Stomach (tissue), 9 donors: Measurements from ENCODE around the gene RTP2. TPM values are rescaled to one million over a fixed set of nuclear protein-coding genes. Genes with fewer than 3 reads are reported as not detected.

Source experiments
- DNase-seq, 2 donors: peaks; one replicate each; pipeline versions ENCODE4 v3.0.0 to v3.0.0-alpha.2; 2013 to 2019
- H3K27ac ChIP-seq, 5 donors: fragments of 200-600 bp in 4 of 5; sonication (generic) in 4 of 5; one replicate each; pipeline ENCODE4 v1.5.1; 2013 to 2019; ENCODE audit warnings: mild to moderate bottlenecking in 1 of 5, moderate library complexity in 1 of 5
- H3K27me3 ChIP-seq, 3 donors: fragments of 200-600 bp; sonication (generic); one replicate each; pipeline ENCODE4 v1.5.1; 2017 to 2019; ENCODE audit warnings: mixed run types in 1 of 3
- H3K36me3 ChIP-seq, 4 donors: fragments of 200-600 bp; sonication (generic); 1 replicate in 3 of 4; 2 replicates in 1 of 4; pipeline ENCODE4 v1.5.1; 2016 to 2019
- H3K4me1 ChIP-seq, 4 donors: fragments of 200-600 bp; sonication (generic); one replicate each; pipeline ENCODE4 v1.5.1; 2016 to 2019
- H3K4me3 ChIP-seq, 4 donors: fragments of 200-600 bp; sonication (generic) in 3 of 4; one replicate each; pipeline ENCODE4 v1.5.1; 2016 to 2019; ENCODE audit warnings: mild to moderate bottlenecking in 1 of 4
- H3K9me3 ChIP-seq, 4 donors: fragments of 200-600 bp; sonication (generic); one replicate each; pipeline ENCODE4 v1.5.1; 2016 to 2019
- EP300 ChIP-seq: sonication (generic); formaldehyde crosslinking; IDR thresholded peaks from one replicate; pipeline ENCODE4 v1.6.1; 2017; ENCODE audit warnings: antibody characterized with exemption
- POLR2A ChIP-seq, 4 donors: fragments of 450-650 bp; IDR thresholded peaks; one replicate each; pipeline ENCODE4 v1.6.1; 2016; ENCODE audit warnings: antibody characterized with exemption in 4 of 4, control low read depth in 2 of 4, mild to moderate bottlenecking in 1 of 4, moderate library complexity in 1 of 4
- POLR2AphosphoS5 ChIP-seq, 3 donors: sonication (generic); formaldehyde crosslinking; IDR thresholded peaks; one replicate each; pipeline ENCODE4 v1.6.1; 2016; ENCODE audit warnings: antibody characterized with exemption in 3 of 3
- WGBS, 5 donors: extraction: QIAGEN DNeasy Blood & Tissue Kit in 3 of 5; methylation state at CpG; one replicate each; pipeline versions ENCODE4 v1.1.5 to v1.1.7; 2013 to 2018; 5-methylcytosine and 5-hydroxymethylcytosine counted together
- intact Hi-C: fragments of 100-400 bp; cut with DNase I; formaldehyde crosslinking; loops from one replicate; pipeline ENCODE4 v1.15.1; 2023; ENCODE audit warnings: low total_unique reads
- polyA plus RNA-seq, 3 donors: library from polyadenylated mRNA; stranded (reverse); fragments of 200-250 nt; gene quantifications; one replicate each; pipeline ENCODE4 v1.2.3, GENCODE V29; 2013
- total RNA-seq, 5 donors: library from RNA; depleted of rRNA; stranded (reverse); fragments of >200 nt; gene quantifications; one replicate each; pipeline versions ENCODE4 v1.1.0 to v1.2.3, GENCODE V29; 2014 to 2016
- TF ChIP-seq, protein P1 (sequence below), 7 experiments: fragments of 450-650 bp in 4 of 7; fragments of 200-600 bp in 3 of 7; sonication (generic) in 3 of 7; IDR thresholded peaks; one replicate each; pipeline ENCODE4 v1.5.1; 2016 to 2019; ENCODE audit warnings: antibody characterized with exemption in 7 of 7, control low read depth in 2 of 7, mild to moderate bottlenecking in 1 of 7
- donor health status: healthy with polysubstance abuse.
- donor health status: Bipolar disorder and iron deficiency.
- donor health status: healthy.

Gene RTP2
- total and polyA plus RNA-seq, 8 donors = not detected

DNA sequence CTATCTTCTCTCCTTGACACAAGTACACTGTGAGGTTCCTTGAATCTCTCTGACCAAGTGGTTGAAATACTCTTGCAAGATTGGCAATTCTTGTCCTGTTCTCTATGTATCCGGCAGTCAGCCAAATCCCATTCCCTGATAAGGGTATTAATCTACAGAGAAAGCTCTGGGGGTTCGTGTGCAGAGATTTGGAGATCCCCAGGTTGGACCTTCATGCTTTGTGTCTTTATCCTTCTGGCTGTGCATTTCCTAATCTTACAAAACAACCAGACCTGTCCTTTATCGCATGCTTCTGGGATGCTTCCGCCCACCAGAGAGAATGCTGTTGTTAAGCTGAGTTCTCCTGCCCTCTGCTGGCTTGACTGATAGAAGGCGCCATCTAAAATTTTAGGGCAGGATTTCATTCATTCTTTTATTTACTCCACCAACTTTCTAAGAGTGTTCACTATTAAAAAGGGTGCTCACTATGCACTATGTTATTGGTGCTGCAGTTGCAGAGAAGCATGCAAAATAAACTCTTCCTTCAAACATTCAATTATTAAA lies 23.6 kb downstream of the RTP2 start:
- intact Hi-C loops = loop anchor here (10.0 kb wide), 2 partner anchors 64 to 454 kb away; no protein-coding TSS in a partner anchor
- DNase-seq = peak; percentile 37 to 76
- no peak overlapping the region for H3K27ac ChIP-seq
- TF ChIP-seq, protein P1, sequence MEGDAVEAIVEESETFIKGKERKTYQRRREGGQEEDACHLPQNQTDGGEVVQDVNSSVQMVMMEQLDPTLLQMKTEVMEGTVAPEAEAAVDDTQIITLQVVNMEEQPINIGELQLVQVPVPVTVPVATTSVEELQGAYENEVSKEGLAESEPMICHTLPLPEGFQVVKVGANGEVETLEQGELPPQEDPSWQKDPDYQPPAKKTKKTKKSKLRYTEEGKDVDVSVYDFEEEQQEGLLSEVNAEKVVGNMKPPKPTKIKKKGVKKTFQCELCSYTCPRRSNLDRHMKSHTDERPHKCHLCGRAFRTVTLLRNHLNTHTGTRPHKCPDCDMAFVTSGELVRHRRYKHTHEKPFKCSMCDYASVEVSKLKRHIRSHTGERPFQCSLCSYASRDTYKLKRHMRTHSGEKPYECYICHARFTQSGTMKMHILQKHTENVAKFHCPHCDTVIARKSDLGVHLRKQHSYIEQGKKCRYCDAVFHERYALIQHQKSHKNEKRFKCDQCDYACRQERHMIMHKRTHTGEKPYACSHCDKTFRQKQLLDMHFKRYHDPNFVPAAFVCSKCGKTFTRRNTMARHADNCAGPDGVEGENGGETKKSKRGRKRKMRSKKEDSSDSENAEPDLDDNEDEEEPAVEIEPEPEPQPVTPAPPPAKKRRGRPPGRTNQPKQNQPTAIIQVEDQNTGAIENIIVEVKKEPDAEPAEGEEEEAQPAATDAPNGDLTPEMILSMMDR (IDR thresholded peaks at IDR 0.05) = peak in 5 of 7 experiments; percentile 25 to 65 (median 43)
- TF ChIP-seq POLR2A (IDR thresholded peaks at IDR 0.05) = no peak
- TF ChIP-seq EP300 = no peak
- no peak for TF ChIP-seq POLR2AphosphoS5 (IDR thresholded peaks at IDR 0.05)
- WGBS, 5 donors = 9 to 18% (median 13%) methylated on average over 5 of the region's 5 CpGs
- peaks cover 0 to 17% (median 0%) of the 10 kb centered on the region in 3 donors for H3K27me3 ChIP-seq
- no peaks in the 10 kb centered on the region for H3K36me3 ChIP-seq
- no peaks in the 10 kb centered on the region for H3K9me3 ChIP-seq
- H3K4me3 ChIP-seq = no peak overlapping the region
- peaks cover 0 to 12% (median 7%) of the 10 kb centered on the region in 4 donors for H3K4me1 ChIP-seq

GRCh38 chr3:187677604-187678003 lies 24.8 kb downstream of the RTP2 start:
- 41 to 70% (median 43%) methylated on average over 1 of the region's 1 CpG for WGBS, 5 donors
- no peak for TF ChIP-seq EP300
- TF ChIP-seq, protein P1 (IDR thresholded peaks at IDR 0.05) = no peak
- no peak for TF ChIP-seq POLR2AphosphoS5 (IDR thresholded peaks at IDR 0.05)
- TF ChIP-seq POLR2A (IDR thresholded peaks at IDR 0.05) = no peak
- H3K9me3 ChIP-seq = no peaks in the 10 kb centered on the region
- DNase-seq = no peak
- intact Hi-C loops = loop anchor here (2.0 to 10.0 kb wide), 3 partner anchors 63 to 453 kb away; no protein-coding TSS in a partner anchor
- no peaks in the 10 kb centered on the region for H3K36me3 ChIP-seq
- H3K4me3 ChIP-seq = no peak overlapping the region
- no peak overlapping the region for H3K27ac ChIP-seq
- H3K4me1 ChIP-seq = peaks cover 0 to 12% (median 7%) of the 10 kb centered on the region in 4 donors
- H3K27me3 ChIP-seq = peaks cover 0 to 27% (median 6%) of the 10 kb centered on the region in 3 donors

DNA sequence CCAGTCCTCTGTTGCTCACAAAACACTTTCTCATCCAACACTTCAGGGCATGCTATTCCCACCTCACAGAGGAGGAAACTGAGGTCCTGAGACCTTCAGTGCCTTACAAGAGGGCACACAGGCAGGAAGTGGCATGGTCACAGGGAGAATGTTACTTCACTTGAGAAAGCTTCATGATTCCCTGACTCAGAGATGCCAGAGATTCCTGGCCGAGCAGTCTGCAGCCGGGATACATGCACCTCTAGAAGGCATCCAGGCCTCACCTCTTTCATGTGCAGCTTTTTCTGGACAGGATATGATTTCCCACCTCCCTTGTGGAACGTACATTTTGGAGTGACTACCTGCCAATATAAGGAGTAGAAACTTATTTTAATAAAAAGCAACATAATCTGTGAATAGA lies 29.3 kb downstream of the RTP2 start:
- no peak overlapping the region for H3K27ac ChIP-seq
- no peaks in the 10 kb centered on the region for H3K9me3 ChIP-seq
- H3K27me3 ChIP-seq = peaks cover 0 to 52% (median 16%) of the 10 kb centered on the region in 3 donors
- H3K36me3 ChIP-seq = no peaks in the 10 kb centered on the region
- peaks cover 0 to 6% (median 0%) of the 10 kb centered on the region in 4 donors for H3K4me1 ChIP-seq
- no peak for DNase-seq
- H3K4me3 ChIP-seq = no peak overlapping the region
- WGBS, 5 donors = 49 to 81% (median 58%) methylated on average over 3 of the region's 3 CpGs
- TF ChIP-seq POLR2A (IDR thresholded peaks at IDR 0.05) (no peak), EP300 (no peak), POLR2AphosphoS5 (IDR thresholded peaks at IDR 0.05) (no peak)
- TF ChIP-seq, protein P1 (IDR thresholded peaks at IDR 0.05) = no peak
- intact Hi-C loops = loop anchor here (10.0 kb wide), 2 partner anchors 58 to 448 kb away; no protein-coding TSS in a partner anchor

DNA sequence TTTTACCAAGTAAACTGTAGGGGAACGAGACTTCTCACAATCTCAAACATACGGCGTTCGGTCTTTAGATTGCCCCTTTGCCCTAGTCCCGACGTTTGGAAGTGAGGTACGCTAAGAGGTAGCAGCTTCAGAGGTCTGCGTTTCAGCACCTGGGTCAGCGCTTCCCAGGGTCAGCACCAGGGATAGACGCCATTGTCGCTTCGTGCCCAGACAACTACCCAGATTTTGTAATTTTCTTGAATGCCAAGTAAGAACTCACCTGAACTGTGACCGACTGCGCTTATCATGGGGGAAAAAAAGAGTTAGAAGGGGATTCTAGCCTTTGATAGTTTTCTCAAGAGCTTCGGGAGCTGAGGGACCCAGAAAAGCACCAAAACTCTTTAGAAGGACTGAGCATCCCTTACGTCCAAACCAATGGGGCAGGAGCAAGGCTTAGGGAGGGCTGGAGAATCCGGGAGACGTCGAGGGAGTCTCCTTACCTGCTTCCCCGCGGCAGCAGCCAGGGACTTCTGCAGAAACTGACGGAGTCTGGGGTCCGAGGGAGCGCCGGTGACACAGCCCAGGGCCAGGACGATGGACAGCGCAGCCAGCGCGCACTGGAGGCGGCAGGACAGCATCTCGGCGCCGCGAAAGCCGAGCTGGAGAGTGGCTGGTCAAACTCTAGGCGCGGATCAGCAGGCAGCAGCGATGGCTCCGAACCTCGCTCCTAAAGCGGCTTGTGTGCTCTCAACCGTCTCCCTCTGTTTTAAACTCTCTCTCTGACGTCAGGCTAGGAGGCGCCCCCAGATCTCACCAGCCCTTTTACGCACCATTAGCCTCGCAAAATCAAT lies 32.5 kb downstream of the RTP2 start, which contains the start of gene SST:
TSS of gene SST (minus strand) at position 720 of the 830 bp plus-strand sequence. CDS start at position 617, 103 bp downstream.
- Histone ChIP-seq H3K27me3 (peaks cover 0 to 52% (median 16%) of the 10 kb centered on the region in 3 donors), H3K9me3 (no peaks in the 10 kb centered on the region), H3K4me1 (peaks cover 0 to 6% (median 0%) of the 10 kb centered on the region in 4 donors), H3K36me3 (no peaks in the 10 kb centered on the region), H3K4me3 (no peak within 1 kb of the TSS), H3K27ac (no peak within 1 kb of the TSS)
- 10 to 19% (median 11%) methylated on average over 37 to 46 of the region's 46 CpGs for WGBS, 5 donors
- intact Hi-C loops = loop anchor here (10.0 kb wide), 2 partner anchors 55 to 445 kb away; no protein-coding TSS in a partner anchor
- peak; percentile 47 to 87 for DNase-seq
- TF ChIP-seq POLR2AphosphoS5 (IDR thresholded peaks at IDR 0.05) (no peak), EP300 (no peak), POLR2A (IDR thresholded peaks at IDR 0.05) (no peak)
- TF ChIP-seq, protein P1 (IDR thresholded peaks at IDR 0.05) = no peak
